H1 (cell line): ENCODE measurements around the gene RASGRF1. TPM values are rescaled to one million over a fixed set of nuclear protein-coding genes. Genes with fewer than 3 reads are reported as not detected.

Source experiments
- CTCF ChIA-PET: fragments of 300-600 bp; sonication (Branson Sonifier 250); formaldehyde crosslinking; loops from one replicate; lab custom pipeline; 2021; ENCODE audit not compliant: partially characterized antibody; lab: Charles Lee
- POLR2A ChIA-PET: fragments of 300-600 bp; sonication (Branson Sonifier 250); formaldehyde crosslinking; loops from one replicate; lab custom pipeline; 2021; ENCODE audit warnings: inconsistent platforms; ENCODE audit not compliant: partially characterized antibody; lab: Charles Lee
- DNase-seq, 2 experiments: peaks; one replicate each; pipeline versions ENCODE4 v3.0.0 to v3.0.0-alpha.2; 2010 to 2022; ENCODE audit warnings: low spot score in 2 of 2, low read depth in 1 of 2, mixed read lengths in 1 of 2
- FAIRE-seq: peaks from 2 replicates; lab custom pipeline; 2011; peaks lifted over from hg19 to GRCh38; lab: Jason Lieb, UNC
- H2AFZ ChIP-seq: 2 replicates; pipeline ENCODE4 v1.8.1; 2012; ENCODE audit warnings: low read length, inconsistent platforms
- H2AK5ac ChIP-seq: 2 replicates; pipeline ENCODE4 v1.6.1; 2013; ENCODE audit warnings: low read depth, low read length
- H2BK120ac ChIP-seq: replicated peaks from 2 replicates; pipeline ENCODE3; 2013; ENCODE audit warnings: low read depth, low read length, inconsistent platforms
- H2BK12ac ChIP-seq: 2 replicates; pipeline ENCODE4 v1.6.1; 2013; ENCODE audit warnings: low read depth, low read length
- H2BK15ac ChIP-seq: 2 replicates; pipeline ENCODE4 v1.6.1; 2013; ENCODE audit warnings: low read length
- H2BK20ac ChIP-seq: 2 replicates; pipeline ENCODE4 v1.6.1; 2013; ENCODE audit warnings: low read length
- H2BK5ac ChIP-seq: 2 replicates; pipeline ENCODE4 v1.6.1; 2013; ENCODE audit warnings: low read depth, low read length
- H3K14ac ChIP-seq: 2 replicates; pipeline ENCODE4 v1.6.1; 2013; ENCODE audit warnings: inconsistent platforms; ENCODE audit not compliant: insufficient read length
- H3K18ac ChIP-seq: 2 replicates; pipeline ENCODE4 v1.6.1; 2013; ENCODE audit warnings: low read length; ENCODE audit errors: extremely low read depth
- H3K23ac ChIP-seq: 2 replicates; pipeline ENCODE4 v1.6.1; 2013; ENCODE audit warnings: inconsistent platforms; ENCODE audit not compliant: insufficient read length
- H3K23me2 ChIP-seq: 2 replicates; pipeline ENCODE4 v1.6.1; 2013; ENCODE audit warnings: low read depth, low read length
- H3K27ac ChIP-seq: 2 replicates; pipeline ENCODE4 v1.6.1; 2011; ENCODE audit warnings: low read depth, low read length, inconsistent platforms
- H3K27me3 ChIP-seq, 4 experiments: replicated peaks in 1 of 4; 1 replicate in 1 of 4; 2 replicates in 3 of 4; pipeline versions ENCODE4 v1.6.1 to v1.8.1; 2011 to 2013; ENCODE audit warnings: low read length in 3 of 4, mild to moderate bottlenecking in 3 of 4, inconsistent platforms in 2 of 4, mixed read lengths in 2 of 4, moderate library complexity in 1 of 4; ENCODE audit not compliant: control insufficient read depth in 3 of 4, insufficient read depth in 3 of 4; ENCODE audit errors: extremely low read depth in 1 of 4
- H3K36me3 ChIP-seq, 4 experiments: 2 replicates each; pipeline versions ENCODE4 v1.6.1 to v1.8.1; 2011 to 2013; ENCODE audit warnings: mild to moderate bottlenecking in 4 of 4, low read length in 3 of 4, moderate library complexity in 2 of 4, control low read depth in 1 of 4, inconsistent platforms in 1 of 4; ENCODE audit not compliant: insufficient read depth in 4 of 4, control insufficient read depth in 2 of 4
- H3K4ac ChIP-seq: replicated peaks from 2 replicates; pipeline ENCODE3; 2013; ENCODE audit warnings: low read length, low read depth, mixed read lengths, inconsistent platforms; ENCODE audit not compliant: insufficient read length
- H3K4me1 ChIP-seq, 4 experiments: replicated peaks in 1 of 4; 1 replicate in 1 of 4; 2 replicates in 3 of 4; pipeline versions ENCODE4 v1.6.1 to v1.8.1; 2011 to 2013; ENCODE audit warnings: low read length in 3 of 4, inconsistent platforms in 2 of 4, mixed read lengths in 1 of 4; ENCODE audit not compliant: insufficient read depth in 4 of 4, control insufficient read depth in 3 of 4
- H3K4me2 ChIP-seq, 2 experiments: 2 replicates each; pipeline versions ENCODE4 v1.6.1 to v1.8.1; 2011 to 2013; ENCODE audit warnings: low read depth in 2 of 2, low read length in 2 of 2, control low read depth in 1 of 2, inconsistent platforms in 1 of 2, mild to moderate bottlenecking in 1 of 2; ENCODE audit not compliant: insufficient read depth in 1 of 2
- H3K4me3 ChIP-seq, 4 experiments: fragments of 200-600, 300-600 bp in 1 of 4; sonication (generic), shearing (Covaris generic), sonication (Bioruptor Twin) in 1 of 4; 2 replicates each; pipeline versions ENCODE4 v1.5.1 to v1.8.1; 2011 to 2016; ENCODE audit warnings: low read length in 4 of 4, low read depth in 3 of 4, control low read depth in 2 of 4, inconsistent platforms in 2 of 4, mild to moderate bottlenecking in 2 of 4, mixed read lengths in 1 of 4, moderate library complexity in 1 of 4; ENCODE audit not compliant: insufficient read depth in 2 of 4; ENCODE audit errors: extremely low read depth in 1 of 4
- H3K56ac ChIP-seq: replicated peaks from 2 replicates; pipeline ENCODE3; 2013; ENCODE audit warnings: low read depth, mild to moderate bottlenecking, mixed read lengths, low read length, inconsistent platforms; ENCODE audit not compliant: insufficient read length
- H3K79me1 ChIP-seq: 2 replicates; pipeline ENCODE4 v1.6.1; 2013; ENCODE audit warnings: low read depth, low read length, control low read depth
- H3K79me2 ChIP-seq, 2 experiments: 2 replicates each; pipeline versions ENCODE4 v1.6.1 to v1.8.1; 2012 to 2013; ENCODE audit warnings: low read length in 2 of 2, mild to moderate bottlenecking in 2 of 2, inconsistent platforms in 1 of 2; ENCODE audit not compliant: insufficient read depth in 2 of 2, control insufficient read depth in 1 of 2
- H3K9ac ChIP-seq, 4 experiments: replicated peaks in 1 of 4; 1 replicate in 1 of 4; 2 replicates in 3 of 4; pipeline versions ENCODE4 v1.6.1 to v1.8.1; 2011 to 2013; ENCODE audit warnings: low read depth in 3 of 4, low read length in 3 of 4, control low read depth in 2 of 4, mild to moderate bottlenecking in 2 of 4, moderate library complexity in 2 of 4, inconsistent platforms in 1 of 4; ENCODE audit errors: extremely low read depth in 1 of 4
- H3K9me3 ChIP-seq, 2 experiments: 2 replicates each; pipeline versions ENCODE4 v1.6.1 to v1.8.1; 2012 to 2013; ENCODE audit warnings: mild to moderate bottlenecking in 2 of 2, moderate library complexity in 2 of 2, control low read depth in 1 of 2, inconsistent platforms in 1 of 2, low read depth in 1 of 2, low read length in 1 of 2, mixed read lengths in 1 of 2; ENCODE audit not compliant: insufficient read depth in 2 of 2
- H4K20me1 ChIP-seq, 2 experiments: replicated peaks in 1 of 2; 2 replicates each; pipeline versions ENCODE3 to v1.8.1; 2011 to 2013; ENCODE audit warnings: inconsistent platforms in 2 of 2, low read length in 2 of 2, mild to moderate bottlenecking in 1 of 2; ENCODE audit not compliant: insufficient read depth in 2 of 2, control insufficient read depth in 1 of 2
- H4K5ac ChIP-seq: 2 replicates; pipeline ENCODE4 v1.6.1; 2013; ENCODE audit warnings: low read length, low read depth, mixed read lengths, inconsistent platforms; ENCODE audit not compliant: insufficient read length
- H4K8ac ChIP-seq: 2 replicates; pipeline ENCODE4 v1.8.0; 2013; ENCODE audit warnings: mild to moderate bottlenecking, moderate library complexity, low read length, inconsistent platforms; ENCODE audit not compliant: insufficient read depth; ENCODE audit errors: extremely low read depth
- H4K91ac ChIP-seq: replicated peaks from 2 replicates; pipeline ENCODE3; 2013; ENCODE audit warnings: low read length, mixed read lengths, inconsistent platforms; ENCODE audit not compliant: insufficient read length
- POU5F1 ChIP-seq: IDR thresholded peaks from 2 replicates; pipeline ENCODE4 v1.6.1; 2011; ENCODE audit warnings: low read depth, mild to moderate bottlenecking, low read length, moderate library complexity
- SUZ12 ChIP-seq: fragments of 200-600 bp; sonication (generic); IDR thresholded peaks from 2 replicates; pipeline ENCODE4 v1.6.1; 2012; ENCODE audit warnings: mild to moderate bottlenecking, inconsistent platforms, low read length, moderate library complexity, mixed read lengths
- WGBS, 2 experiments: shearing (Covaris generic) in 1 of 2; methylation state at CpG; one replicate each; pipeline versions ENCODE4 v1.1.6 to v1.1.7; 2013 to 2015; ENCODE audit warnings: low lambda C conversion rate in 2 of 2, mixed read lengths in 2 of 2, inconsistent platforms in 1 of 2, low coverage in 1 of 2, missing lambda C conversion rate in 1 of 2; ENCODE audit not compliant: insufficient replicate concordance in 2 of 2, insufficient coverage in 1 of 2, insufficient read length in 1 of 2; ENCODE audit errors: extremely low coverage in 1 of 2, missing lambda C conversion rate in 1 of 2; 5-methylcytosine and 5-hydroxymethylcytosine counted together
- polyA plus RNA-seq, 7 experiments: library from polyadenylated mRNA; depleted of rRNA in 3 of 7; stranded (reverse) in 5 of 7; unstranded in 2 of 7; fragments of >200 nt in 5 of 7; fragments of 200-250 nt in 2 of 7; gene quantifications; 1 replicate in 5 of 7; 2 replicates in 1 of 7; 4 replicates in 1 of 7; pipeline versions ENCODE4 v1.2.1 to v1.2.3, GENCODE V29; 2011 to 2013; ENCODE audit warnings: missing spikeins in 2 of 7, mixed read lengths in 2 of 7
- total RNA-seq: library from RNA; stranded (reverse); fragmentation: NEBNext Ultra II Directional; extraction: Animal tissue kit (Norgen Biotek cat#: 25700); gene quantifications from 2 replicates; pipeline ENCODE4 v1.2.1, GENCODE V29; 2021
- TF ChIP-seq, protein P1 (sequence below): IDR thresholded peaks from 2 replicates; pipeline ENCODE4 v1.6.1; 2012; ENCODE audit warnings: low read length, inconsistent platforms

Gene RASGRF1
- total and polyA plus RNA-seq, 2 of the 8 experiments (the other 6 are each of a cell fraction or from before 2014, with no cell fraction given), result 0.42 to 0.67 TPM

DNA sequence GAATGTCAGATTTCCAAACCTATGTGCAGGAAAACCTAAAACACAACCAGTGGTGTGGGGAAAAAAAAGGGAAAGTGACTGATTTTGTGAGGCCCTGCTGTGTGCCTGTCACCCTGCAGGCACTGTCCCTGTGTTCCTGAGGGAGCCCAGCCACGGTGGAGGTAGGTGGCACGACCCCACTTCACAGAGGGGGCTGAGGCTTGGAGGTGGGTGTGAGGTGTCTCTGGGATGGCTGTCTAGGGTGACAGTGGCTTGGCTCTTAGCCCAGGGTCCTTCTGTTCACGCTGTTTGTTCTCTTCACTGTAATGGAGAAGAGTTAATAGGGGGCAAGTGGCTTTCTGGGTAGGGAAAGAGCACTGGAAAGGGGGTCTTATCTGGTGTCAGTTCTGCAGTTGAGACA is 22.6 kb downstream of the RASGRF1 start:
- no peak overlapping the region for H4K5ac ChIP-seq
- no peaks in the 10 kb centered on the region for H3K23me2 ChIP-seq
- no peak overlapping the region for H2BK15ac ChIP-seq
- H3K27ac ChIP-seq, result no peak overlapping the region
- ChIA-PET CTCF (interaction anchor here (0.7 to 3.3 kb wide), 5 partner anchors 11 to 117 kb away, joined by 3 to 17 read pairs (median 3); no protein-coding TSS in a partner anchor), POLR2A (no interaction called here)
- H3K79me1 ChIP-seq, result no peaks in the 10 kb centered on the region
- no peak overlapping the region for H3K4me3 ChIP-seq
- H3K27me3 ChIP-seq, result peaks cover 0 to 8% (median 3%) of the 10 kb centered on the region in 4 experiments; a peak in 3 of 7 replicates
- no peak for FAIRE-seq
- H3K4ac ChIP-seq, result no peak overlapping the region
- no peak overlapping the region for H3K18ac ChIP-seq
- H4K91ac ChIP-seq, result no peak overlapping the region
- H3K4me1 ChIP-seq, result no peaks in the 10 kb centered on the region
- H3K36me3 ChIP-seq, result no peaks in the 10 kb centered on the region
- H3K14ac ChIP-seq, result no peak overlapping the region
- H3K56ac ChIP-seq, result no peak overlapping the region
- no peak overlapping the region for H2BK120ac ChIP-seq
- no peak overlapping the region for H4K8ac ChIP-seq
- H3K23ac ChIP-seq, result no peak overlapping the region
- no peak overlapping the region for H2AFZ ChIP-seq
- H2AK5ac ChIP-seq, result no peak overlapping the region
- no peak overlapping the region for H2BK20ac ChIP-seq
- TF ChIP-seq, protein P1, sequence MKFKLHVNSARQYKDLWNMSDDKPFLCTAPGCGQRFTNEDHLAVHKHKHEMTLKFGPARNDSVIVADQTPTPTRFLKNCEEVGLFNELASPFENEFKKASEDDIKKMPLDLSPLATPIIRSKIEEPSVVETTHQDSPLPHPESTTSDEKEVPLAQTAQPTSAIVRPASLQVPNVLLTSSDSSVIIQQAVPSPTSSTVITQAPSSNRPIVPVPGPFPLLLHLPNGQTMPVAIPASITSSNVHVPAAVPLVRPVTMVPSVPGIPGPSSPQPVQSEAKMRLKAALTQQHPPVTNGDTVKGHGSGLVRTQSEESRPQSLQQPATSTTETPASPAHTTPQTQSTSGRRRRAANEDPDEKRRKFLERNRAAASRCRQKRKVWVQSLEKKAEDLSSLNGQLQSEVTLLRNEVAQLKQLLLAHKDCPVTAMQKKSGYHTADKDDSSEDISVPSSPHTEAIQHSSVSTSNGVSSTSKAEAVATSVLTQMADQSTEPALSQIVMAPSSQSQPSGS, result no peak
- TF ChIP-seq POU5F1 (no peak), SUZ12 (no peak)
- DNase-seq, result no peak
- no peak overlapping the region for H3K9ac ChIP-seq
- H3K9me3 ChIP-seq, result no peaks in the 10 kb centered on the region
- H3K79me2 ChIP-seq, result no peaks in the 10 kb centered on the region
- H2BK12ac ChIP-seq, result no peak overlapping the region
- H2BK5ac ChIP-seq, result no peak overlapping the region
- no peaks in the 10 kb centered on the region for H4K20me1 ChIP-seq
- H3K4me2 ChIP-seq, result no peak overlapping the region
- WGBS, 2 experiments, result 84% methylated on average over 3 of the region's 3 CpGs; no CpG with 5 or more reads in 1 of the 2 experiments
